Activated T-cell treated with anti-CD3 and anti-CD28 coated beads for 4 hours (primary cell): Measurements from ENCODE around the gene KIF21A.
"Not testable (repeated sequence)": the region's sequence is repeated elsewhere in the genome, so short reads cannot be mapped to it uniquely, and the experiment has no call there.

Source experiments
- DNase-seq: peaks from one replicate; pipeline ENCODE4 v3.0.0-alpha.2; 2020

KIF21A gene

DNA sequence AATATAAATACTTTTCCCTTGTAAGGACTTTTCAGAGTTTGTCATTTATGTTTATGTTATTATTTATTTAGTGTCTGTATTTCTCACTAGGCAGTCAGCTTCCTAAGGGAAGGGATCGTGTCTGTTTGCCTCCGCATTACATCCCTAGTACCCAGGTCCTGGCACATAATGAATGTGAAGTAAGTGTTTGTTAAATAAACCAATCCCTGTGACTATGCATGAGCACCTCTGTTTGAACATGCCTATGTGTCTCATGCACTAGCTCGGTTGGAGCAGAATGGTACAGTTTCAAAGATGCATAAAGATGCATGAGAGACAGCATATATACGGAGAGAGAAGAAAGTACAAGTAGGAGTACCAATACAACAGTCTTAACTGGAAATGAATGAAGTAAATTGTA is 99.3 kb downstream of the KIF21A start:
- DNase-seq: no peak

DNA sequence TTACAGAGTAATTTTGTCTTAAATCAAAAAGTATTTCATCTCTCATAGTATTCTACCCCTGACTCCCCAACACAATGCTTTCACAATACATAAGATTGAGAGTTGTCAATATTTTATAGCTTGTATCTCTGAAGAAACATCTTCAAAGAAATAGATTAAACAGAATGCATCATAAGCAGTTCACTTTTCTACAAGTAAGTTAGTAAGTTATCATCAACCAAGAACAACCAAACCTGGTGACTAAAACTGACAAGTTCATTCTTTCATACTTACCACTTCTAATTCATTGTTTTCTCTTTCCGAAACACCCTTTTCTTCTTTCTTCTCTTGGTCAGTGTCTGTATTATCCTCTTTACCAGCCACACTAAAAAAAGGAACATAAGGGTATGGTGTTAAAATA is 101.2 kb downstream of the KIF21A start:
- DNase-seq: no peak

DNA sequence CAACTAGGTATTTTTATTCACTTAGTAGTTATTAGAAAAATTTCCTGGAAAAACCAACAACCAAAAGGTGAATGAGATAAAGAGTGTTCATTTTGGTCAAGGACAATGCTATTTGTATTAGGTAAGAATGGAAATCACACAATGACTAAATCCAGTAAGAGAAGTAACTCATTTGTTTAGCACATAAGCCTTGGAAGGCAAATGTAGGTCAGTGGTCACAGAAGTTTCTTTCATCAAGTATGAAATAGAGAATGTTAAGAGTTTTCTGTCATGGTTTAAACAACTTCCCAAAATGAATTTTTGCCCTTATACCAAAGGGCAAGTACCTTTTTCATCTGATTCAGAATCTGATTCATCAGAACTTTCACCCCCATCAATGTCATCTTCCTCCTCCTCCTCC is 101.7 kb downstream of the KIF21A start:
- no peak for DNase-seq

DNA sequence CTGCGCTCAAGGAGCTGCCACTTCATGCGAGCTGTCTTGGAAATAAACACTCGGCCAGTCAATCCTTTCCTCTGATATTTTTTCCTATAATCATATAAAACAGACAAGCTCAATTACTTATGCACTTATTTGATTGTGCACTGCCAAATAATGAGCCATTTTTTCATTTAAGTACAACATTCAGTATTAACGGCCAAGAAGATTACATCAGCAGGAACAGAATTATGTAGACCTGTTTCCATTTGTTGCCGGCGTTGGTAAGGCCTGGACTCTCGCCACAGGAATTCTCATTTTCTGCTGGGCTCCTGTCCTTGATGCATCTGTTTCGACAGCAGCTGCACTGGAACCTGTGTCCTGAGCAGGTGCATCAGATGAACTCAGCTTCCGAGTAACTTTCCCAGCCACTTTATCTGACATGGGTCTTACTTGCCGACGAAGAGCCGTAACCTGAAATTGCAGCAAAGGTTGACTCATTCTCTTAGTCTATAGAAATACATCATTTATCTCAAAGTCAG is 110.2 kb downstream of the KIF21A start:
- no peak for DNase-seq

DNA sequence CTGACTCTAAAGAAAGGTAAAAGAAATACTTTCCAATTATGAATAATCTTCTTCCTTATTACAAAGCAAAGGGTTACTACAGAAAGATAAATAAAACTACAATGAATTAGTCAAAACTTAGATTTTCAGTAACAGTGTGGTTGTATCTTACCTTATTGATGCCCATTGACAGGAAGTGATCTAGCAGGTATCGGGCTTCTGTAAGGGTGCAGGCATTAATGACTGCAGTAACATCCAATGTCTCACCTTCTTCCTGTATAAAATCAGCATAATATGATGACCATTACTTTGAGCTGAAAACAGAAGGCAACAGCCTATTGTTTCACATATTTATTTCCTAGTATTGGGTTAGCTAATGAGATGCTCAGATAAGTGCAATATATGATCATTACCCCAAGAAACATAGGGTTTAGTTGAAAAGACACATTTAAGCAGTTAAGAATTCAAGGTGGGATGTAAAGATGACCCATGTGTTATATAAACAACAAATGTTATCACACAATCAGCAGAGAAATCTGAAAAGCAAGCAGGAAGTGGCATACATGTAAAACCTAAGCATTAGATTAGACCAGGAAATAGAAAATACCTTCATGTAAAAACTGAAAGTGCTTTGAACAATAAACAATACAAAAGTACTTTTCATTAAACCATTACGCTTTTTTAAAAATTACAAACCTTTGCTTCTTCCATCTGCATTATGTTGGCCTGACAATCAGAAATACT is 111.2 kb downstream of the KIF21A start:
- no peak for DNase-seq

DNA sequence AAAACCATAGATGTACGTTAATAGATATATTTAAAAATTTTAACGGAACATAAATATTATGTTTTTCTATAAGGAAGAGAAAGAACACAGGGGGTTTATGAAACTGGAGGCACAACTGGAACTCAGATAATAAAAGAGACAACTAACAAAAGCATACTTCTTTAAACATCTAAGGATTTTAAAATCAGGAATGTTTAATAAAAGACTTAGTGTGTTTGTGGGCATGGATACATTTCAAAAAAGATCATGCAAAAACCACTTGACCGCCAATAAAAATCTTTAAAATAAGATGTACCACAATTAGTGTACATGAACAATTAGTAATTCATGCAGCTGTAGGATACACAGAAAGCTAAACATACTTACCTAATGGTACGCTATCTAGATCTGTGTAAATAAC is 113.0 kb downstream of the KIF21A start:
- DNase-seq: no peak

DNA sequence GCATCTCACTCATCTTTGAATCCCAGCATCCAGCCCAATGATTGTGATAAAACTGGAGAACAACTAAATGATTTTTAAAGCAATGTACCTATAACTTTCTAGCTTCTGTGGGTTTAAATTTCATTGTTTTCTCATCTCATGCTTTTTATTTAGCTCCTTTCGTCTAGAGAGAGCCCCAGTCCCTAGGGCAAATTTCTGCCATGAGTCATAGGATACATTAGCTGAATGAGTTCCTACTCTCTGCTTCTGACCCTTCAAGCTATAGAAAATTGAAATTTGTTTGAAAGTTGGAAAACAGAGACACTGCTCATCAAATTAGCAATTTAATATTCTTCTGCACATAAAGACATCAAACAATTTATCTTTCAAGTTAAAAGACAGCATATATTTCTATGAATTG is 113.9 kb downstream of the KIF21A start:
- DNase-seq: no peak

DNA sequence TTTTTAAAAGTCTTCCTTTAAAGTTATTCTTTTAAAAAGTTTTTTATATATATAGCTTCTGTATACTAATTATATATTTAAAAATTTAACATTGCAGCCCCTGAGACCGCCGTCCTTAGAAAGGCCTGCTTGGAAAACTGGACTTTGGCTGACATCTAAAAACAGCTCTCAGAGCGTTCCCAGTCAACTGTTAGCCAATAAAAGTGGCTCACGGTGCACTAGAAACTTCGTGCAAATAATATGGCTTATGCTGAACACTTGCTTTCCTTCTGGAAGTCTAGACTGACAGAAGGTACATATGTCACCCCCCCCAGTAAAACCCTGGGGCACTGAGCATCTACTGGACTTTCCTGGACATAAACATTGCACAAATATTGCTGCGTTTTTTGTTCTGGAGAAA is 115.0 kb downstream of the KIF21A start:
- DNase-seq: no peak

DNA sequence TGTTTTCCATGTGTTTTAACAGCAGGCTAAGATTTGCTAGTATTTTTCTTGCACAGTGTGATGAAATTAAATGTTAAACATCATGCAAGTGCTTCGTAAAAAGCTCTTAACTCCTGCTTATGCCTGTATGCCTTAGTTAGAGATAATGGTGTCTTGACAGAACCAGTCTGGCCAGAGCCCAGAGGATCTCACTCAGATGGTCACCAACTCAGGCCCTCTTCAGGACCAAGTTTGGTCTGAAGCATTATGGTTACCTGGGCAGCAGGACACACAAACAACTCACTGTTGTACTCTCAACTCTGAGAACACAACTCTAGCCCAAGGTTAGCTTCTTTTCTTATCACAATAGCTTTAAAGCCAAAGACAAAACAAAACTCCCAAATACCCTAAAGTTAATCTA is 115.4 kb downstream of the KIF21A start:
- DNase-seq: no peak

DNA sequence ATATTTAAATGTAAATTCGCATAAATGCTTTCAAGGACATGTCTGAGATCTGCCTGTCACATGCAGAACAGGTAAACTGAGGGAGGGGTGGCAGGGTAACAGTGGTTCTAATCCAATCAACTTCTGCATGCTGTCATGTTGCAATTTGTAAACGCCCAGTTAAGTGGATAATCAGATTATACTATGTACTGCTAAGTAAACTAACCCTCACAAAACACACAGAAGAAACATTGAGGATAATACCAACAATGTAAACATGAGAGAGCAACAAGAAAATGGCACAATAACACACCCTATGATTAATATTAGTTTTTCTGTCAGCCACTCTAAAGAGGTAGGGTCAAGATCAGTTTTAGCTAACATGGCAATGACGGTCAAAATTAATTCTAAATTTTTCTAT is 123.7 kb downstream of the KIF21A start:
- no peak for DNase-seq

DNA sequence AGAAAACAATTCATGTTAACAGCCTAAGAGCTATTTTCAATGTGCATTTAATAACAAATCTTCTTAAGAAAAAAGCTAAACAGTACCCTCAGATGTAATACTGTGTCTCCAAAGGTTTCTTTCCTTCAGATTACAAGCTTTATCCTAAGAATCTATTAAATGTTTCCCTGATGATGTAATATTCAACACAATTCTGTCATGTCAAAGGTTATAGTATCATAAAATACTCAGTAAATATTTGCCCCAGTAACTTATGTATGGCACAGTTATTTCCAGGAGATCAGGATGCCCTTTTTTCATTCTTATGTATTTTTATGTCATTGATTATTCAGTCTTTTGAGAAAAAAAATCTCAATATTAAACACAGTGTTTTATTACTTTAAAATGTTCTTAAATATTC is 128.4 kb downstream of the KIF21A start:
- DNase-seq: no peak

DNA sequence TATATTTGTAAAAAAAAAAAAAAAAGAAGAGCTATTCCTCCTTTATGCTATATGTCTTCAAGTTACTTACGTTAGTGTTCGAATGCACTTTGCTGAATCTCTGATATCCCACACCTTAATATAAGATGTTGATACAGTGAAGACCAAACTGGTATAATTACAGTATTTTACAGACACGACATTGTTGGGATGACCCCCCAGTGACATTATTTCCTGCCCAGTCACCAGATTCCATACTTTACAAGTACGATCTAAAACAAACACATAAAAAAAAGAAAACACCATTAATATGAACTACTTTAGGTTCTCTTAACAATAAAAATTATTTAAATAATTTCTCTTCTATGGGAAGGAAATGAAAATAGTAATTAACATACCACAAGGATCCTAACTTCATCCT is 133.4 kb downstream of the KIF21A start:
- DNase-seq: no peak

DNA sequence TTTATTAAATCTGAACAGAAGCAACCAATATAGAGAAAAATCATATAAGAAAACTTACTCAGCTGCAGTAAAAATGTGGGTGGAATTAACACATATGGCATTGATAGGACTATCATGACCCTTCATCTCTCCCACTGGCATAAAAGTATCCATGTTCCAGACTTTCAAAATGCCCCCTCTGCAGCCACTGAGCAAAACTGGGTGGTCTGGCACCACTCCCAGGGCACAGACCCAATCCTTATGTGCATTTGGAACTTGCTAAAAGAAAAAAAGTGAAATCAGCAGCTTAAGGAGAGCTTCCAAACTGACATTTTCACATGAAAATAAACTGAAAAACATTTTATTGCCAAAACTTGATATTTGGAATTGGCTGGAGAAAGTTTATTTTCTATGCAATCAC is 141.5 kb downstream of the KIF21A start:
- DNase-seq: no peak

DNA sequence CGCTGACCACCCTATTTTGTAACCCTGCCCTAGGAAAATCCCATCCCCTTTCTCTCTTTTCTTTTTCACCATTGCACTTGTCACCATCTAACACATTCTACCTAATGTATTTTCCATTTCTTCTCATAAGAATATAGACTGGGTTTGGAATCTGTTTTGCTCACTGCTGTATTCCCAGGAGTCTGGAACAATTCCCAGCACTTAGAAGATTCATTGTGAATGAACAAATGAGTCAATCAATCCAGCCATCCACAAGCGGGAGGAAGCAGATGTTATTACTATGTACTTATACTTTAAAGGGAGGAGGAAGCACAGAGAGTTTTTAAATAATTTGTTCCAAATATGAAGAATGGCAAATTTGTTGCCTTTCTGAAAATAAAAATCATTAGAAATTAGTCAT is 142.1 kb downstream of the KIF21A start:
- DNase-seq: no peak

DNA sequence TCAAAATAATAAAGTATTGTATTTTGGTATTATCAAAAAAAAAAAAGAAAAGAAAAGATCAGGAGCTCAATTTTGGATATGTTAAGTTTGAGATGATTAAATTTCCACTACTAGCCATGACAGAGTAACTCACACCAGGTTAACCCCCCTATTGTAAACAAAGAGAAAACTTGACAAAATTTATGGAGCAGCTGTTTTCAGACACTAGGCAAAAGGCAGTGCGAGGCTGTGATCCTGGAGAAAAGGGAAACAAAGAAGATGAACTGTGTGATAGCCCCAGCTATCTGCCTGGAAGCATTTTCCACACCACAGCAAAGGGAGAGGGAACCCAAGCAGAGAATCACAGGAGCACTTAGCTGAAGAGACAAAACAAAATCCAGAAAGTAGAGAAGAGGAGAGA is 145.0 kb downstream of the KIF21A start:
- no peak for DNase-seq

DNA sequence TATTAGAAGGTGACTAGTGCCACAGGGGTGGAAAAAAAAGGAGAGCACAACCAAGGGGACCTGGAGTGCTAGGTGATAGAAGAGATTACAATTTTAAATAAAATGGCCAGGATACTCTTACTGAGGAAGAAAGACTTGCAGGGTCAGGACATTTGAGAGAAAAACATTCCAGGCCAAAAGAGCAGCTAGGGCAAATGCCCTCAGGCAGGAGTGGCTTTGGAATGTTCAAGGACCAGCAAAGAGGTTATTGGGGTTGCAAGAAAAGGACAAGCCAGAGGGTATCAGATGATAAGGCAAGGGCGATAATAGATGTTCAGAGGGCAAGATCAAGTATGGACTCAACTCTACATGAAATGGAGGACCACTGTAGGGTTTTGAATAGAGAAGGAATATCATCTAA is 146.4 kb downstream of the KIF21A start:
- no peak for DNase-seq

DNA sequence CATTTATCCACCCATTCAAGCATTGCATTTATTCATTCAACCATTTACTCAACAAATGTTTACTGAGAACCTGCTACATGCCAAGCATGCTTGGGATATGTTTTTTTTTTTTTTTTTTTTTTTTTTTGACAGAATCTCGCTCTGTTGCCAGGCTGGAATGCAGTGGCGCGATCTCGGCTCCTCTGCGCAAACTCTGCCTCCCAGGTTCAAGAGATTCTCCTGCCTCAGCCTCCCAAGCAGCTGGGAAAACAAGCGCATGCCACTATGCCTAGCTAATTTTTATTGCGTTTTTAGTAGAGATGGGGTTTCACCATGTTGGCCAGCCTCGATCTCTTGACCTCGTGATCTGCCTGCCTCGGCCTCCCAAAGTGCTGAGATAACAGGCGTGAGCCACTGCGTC is 147.3 kb downstream of the KIF21A start:
- not testable (repeated sequence) for DNase-seq

DNA sequence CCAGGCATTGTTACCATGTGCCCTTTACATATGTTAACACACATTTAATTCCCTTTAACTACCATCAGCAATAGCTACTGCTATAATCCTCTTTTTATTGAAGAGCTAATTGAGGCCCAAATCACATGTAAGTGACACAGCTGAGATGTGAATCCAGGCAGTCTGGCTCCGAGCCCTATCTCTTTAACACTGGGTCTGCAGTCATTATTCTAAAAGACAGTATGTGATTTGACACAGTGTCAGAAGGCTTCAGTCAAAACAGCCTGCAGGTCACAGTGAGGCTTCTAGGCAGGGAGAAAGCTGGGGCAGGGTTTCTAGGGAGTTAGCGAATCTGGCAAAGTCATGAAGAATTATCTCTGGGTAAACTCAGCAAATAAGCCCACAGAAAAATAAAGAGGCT is 148.2 kb downstream of the KIF21A start:
- no peak for DNase-seq

DNA sequence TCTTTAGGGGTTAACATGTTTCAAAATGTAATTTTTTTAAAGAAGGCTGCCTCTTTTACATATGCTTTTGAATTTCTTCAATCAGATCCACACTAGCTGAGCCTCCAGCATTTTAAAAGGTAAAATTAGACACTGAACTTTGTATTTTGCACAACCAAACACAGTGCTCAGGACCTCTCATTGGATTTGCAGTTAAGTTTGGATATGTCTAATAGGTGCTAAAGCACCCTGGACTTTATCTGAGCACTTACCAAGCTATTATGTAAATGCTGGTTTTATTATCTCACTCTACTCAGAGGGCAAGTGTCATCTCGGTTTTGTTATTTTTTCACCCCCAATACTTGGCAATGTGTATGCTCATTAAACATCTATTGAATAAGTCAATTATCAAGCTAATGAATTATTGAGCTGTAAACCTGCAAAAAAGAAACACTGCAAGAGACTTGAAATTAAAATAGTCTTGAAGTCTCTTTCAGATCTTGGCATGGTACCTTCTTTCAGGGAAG is 150.7 kb downstream of the KIF21A start:
- DNase-seq: no peak

DNA sequence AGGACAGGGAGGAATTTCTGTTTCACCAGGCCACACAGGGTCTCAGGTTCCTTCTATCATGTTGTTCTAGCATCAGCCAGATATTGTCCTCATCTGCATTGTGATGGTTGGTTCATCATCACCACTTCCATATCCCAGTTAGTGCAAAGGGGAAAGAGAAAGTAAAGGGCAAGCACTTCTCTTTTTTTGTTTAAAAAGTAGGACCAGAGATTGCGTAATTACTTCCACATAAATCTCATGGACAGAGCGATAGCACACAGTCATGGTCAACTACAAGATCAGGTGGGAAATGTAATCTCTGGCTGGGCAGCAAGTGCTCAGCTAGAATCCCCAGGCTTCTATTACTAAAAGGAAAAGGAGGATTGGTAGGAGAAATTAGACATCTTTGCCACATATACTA is 155.1 kb downstream of the KIF21A start:
- DNase-seq: no peak

DNA sequence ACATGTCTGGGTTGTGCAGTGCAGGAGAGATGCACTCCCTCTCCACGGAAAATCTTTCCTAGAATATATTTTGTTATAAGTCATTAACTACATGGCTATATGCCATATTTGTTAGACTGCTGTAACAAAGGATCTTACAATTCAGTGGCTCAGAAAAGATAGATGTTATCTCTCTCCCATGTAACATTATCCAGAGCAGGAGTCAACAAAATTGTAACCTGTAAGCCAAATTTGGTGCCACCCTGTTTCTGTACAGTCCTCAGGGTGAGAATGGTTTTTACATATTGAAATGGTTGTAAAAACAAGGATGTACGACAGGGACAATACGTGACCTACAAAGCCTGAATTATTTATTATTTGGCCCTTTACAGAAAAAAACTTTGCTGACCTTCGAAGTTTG is 155.5 kb downstream of the KIF21A start:
- no peak for DNase-seq

DNA sequence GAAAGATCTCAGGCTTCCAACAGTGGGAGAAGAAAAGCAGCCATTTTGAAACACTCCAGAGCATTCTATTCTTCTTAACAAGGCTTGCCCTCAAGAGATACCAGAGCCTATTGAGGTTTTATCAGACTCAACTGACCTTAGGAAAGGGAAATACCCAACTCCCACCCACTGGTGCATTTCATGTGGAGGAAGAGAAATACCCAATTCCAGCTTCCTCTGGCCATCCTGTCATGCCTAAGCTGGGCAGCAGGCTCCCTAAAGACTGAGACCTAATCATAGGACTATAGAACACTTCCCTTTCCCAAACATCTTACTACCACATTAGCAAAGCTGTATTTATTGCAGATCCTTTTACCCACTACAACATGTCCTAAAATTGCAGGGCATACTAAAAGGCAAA is 164.5 kb downstream of the KIF21A start:
- no peak for DNase-seq

DNA sequence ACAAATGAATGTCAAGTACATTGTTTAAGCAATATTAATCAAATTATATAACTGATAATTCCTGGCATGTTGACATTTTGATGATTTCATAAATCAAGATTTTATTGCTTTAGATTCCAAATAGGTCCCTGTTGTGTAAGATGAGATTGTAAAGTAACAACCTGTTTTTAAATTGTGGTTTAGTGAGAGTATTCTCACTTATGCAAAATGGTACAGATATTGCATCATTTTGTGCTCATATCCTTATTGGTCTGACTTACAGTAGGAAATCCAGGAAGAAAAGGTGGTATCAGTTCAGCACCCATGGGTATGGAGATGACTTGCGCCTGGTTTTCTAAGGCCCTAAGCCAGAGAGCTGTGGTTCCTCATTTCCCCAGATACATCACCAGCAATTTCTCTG is 165.5 kb downstream of the KIF21A start:
- no peak for DNase-seq

DNA sequence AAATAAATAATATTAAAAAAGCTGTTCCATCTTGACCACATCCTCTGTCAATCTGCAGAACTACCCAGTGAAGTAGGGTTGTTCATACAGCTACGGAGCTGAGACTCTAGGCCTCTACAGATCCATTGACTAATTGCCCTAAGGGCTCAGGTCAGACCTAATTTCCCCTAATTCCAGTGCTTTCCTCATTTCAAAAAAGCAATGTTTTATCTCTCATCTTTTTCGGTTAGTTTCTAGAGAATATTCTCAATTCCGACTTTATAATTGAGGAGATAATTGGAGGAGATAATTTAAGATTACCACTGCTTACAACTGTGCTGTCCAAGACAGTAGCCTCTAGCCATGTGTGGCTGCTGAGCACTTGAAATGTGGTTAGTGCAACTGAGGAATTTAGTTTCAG is 167.1 kb downstream of the KIF21A start:
- no peak for DNase-seq
